Heart left ventricle (tissue), 16 donors: ENCODE measurements around the gene TBX10. TPM values are rescaled to one million over a fixed set of nuclear protein-coding genes. Genes with fewer than 3 reads are reported as not detected.
"Not testable (repeated sequence)": the region's sequence is repeated elsewhere in the genome, so short reads cannot be mapped to it uniquely, and the experiment has no call there.

Experiments
- ATAC-seq, 4 donors: fragments of 200-7000 bp; cut with Tn5 transposase; one replicate each; pipeline ENCODE4 v1.9.1; 2020 to 2022; ENCODE audit warnings: moderate library complexity in 4 of 4, mild to moderate bottlenecking in 3 of 4, moderate number of reproducible peaks in 1 of 4
- DNase-seq, 5 donors: peaks; one replicate each; pipeline ENCODE4 v3.0.0-alpha.2; 2020
- H3K27ac ChIP-seq, 12 donors: fragments of 200-600 bp; sonication (generic) in 4 of 12; one replicate each; pipeline versions ENCODE4 v1.5.0 to v1.8.0; 2016 to 2022; ENCODE audit warnings: mild to moderate bottlenecking in 2 of 12
- H3K27me3 ChIP-seq, 9 donors: fragments of 200-600 bp; sonication (generic) in 2 of 9; one replicate each; pipeline versions ENCODE4 v1.5.1 to v1.8.0; 2016 to 2022; ENCODE audit warnings: mild to moderate bottlenecking in 3 of 9
- H3K36me3 ChIP-seq, 9 donors: fragments of 200-600 bp; sonication (generic) in 2 of 9; one replicate each; pipeline versions ENCODE4 v1.5.0 to v1.8.0; 2018 to 2022; ENCODE audit warnings: mild to moderate bottlenecking in 2 of 9
- H3K4me1 ChIP-seq, 12 donors: fragments of 200-600 bp; sonication (generic) in 4 of 12; one replicate each; pipeline versions ENCODE4 v1.5.0 to v1.8.0; 2016 to 2022; ENCODE audit warnings: mild to moderate bottlenecking in 3 of 12
- H3K4me3 ChIP-seq, 12 donors: fragments of 200-600 bp; sonication (generic) in 4 of 12; one replicate each; pipeline versions ENCODE4 v1.5.0 to v1.8.0; 2017 to 2022; ENCODE audit warnings: mild to moderate bottlenecking in 9 of 12, moderate library complexity in 4 of 12
- H3K9me3 ChIP-seq, 12 donors: fragments of 200-600 bp; sonication (generic) in 4 of 12; one replicate each; pipeline versions ENCODE4 v1.5.0 to v1.8.0; 2016 to 2022; ENCODE audit warnings: mild to moderate bottlenecking in 1 of 12
- CTCF ChIP-seq, 12 donors: fragments of 200-600 bp; sonication (generic) in 4 of 12; IDR thresholded peaks; one replicate each; pipeline versions ENCODE4 v1.5.0 to v1.8.0; 2018 to 2022; ENCODE audit warnings: antibody characterized with exemption in 12 of 12, mild to moderate bottlenecking in 5 of 12
- POLR2A ChIP-seq, 2 donors: fragments of 450-650 bp; IDR thresholded peaks; one replicate each; pipeline ENCODE4 v1.6.1; 2017; ENCODE audit warnings: antibody characterized with exemption in 2 of 2, mild to moderate bottlenecking in 2 of 2, moderate library complexity in 2 of 2
- WGBS, 4 donors: extraction: QIAGEN DNeasy Blood & Tissue Kit in 2 of 4; methylation state at CpG; one replicate each; pipeline versions ENCODE4 v1.1.5 to v1.1.7; 2013 to 2018; 5-methylcytosine and 5-hydroxymethylcytosine counted together
- intact Hi-C, 10 donors: fragments of 100-400 bp; cut with DNase I; formaldehyde crosslinking; loops; one replicate each; pipeline versions ENCODE4 v1.11.1 to v1.14.2; 2022
- polyA plus RNA-seq, 2 donors: library from polyadenylated mRNA; stranded (reverse); fragments of 200-250 nt; gene quantifications; one replicate each; pipeline ENCODE4 v1.2.3, GENCODE V29; 2013
- total RNA-seq, 9 donors: library from RNA; depleted of rRNA in 2 of 9; stranded (reverse); fragments of >200 nt in 2 of 9; fragmentation: NEBNext Ultra II Directional in 3 of 9; extraction: Animal tissue kit (Norgen Biotek cat#: 25700) in 3 of 9; gene quantifications; one replicate each; pipeline versions ENCODE4 v1.1.0 to v1.2.4, GENCODE V29; 2016 to 2023
- donor health status: ischemic (EF 13 %, LVEDD 7.1; RV severe dilation, severe dysfunction).
- donor health status: healthy with polysubstance abuse.
- donor health status: DM: no; HTN: yes; CAD: no.
- donor health status: DM: no; HTN: no; CAD: no.
- donor health status: ischemic (EF 25% LVEDD 6.9; RV normal size, moderate dysfunction).
- donor health status: ischemic (EF 25% LVEDD 5.7; RV mildly dilated, moderate dysfunction).
- donor health status: healthy.
- donor health status: DM: yes; HTN: yes; CAD: no.
- donor health status: ischemic (EF 35%, LVEDD 5.7; RV mildly dilated, moderate dysfunction).
- donor health status: nonischemic (EF 11% LVEDD 7.7; RV severe dilation, severe dysfunction).
- donor health status: DM: yes; HTN: yes; CAD: no.
- donor health status: PGD.
- donor health status: ischemic (EF 29% LVEDD 5.4; RV normal size, mild dysfunction).
- donor health status: nonischemic (EF 23%, LVEDD 6.1; RV moderate dilation, normal function).

TBX10 gene
- total and polyA plus RNA-seq, 11 donors: 0.11 to 0.30 TPM; not detected in 9

- TF ChIP-seq POLR2A (IDR thresholded peaks at IDR 0.05) (no peak), CTCF (IDR thresholded peaks at IDR 0.05) (no peak)
- DNase-seq (no peak), ATAC-seq (no peak)
- Histone ChIP-seq H3K4me3 (no peak overlapping the region), H3K9me3 (no peaks in the 10 kb centered on the region), H3K36me3 (peaks cover 0 to 17% (median 15%) of the 10 kb centered on the region in 9 donors), H3K4me1 (peaks cover 3 to 23% (median 17%) of the 10 kb centered on the region in 12 donors), H3K27ac (no peak overlapping the region), H3K27me3 (no peaks in the 10 kb centered on the region)
- WGBS, 4 donors: 70 to 93% (median 86%) methylated on average over 2 of the region's 2 CpGs
- intact Hi-C loops: no loop called here
These were observed 34.7 kb downstream of the TBX10 start for GRCh38 chr11:67604815-67605214.

- H3K27ac ChIP-seq, ATAC-seq, H3K27me3 ChIP-seq, H3K4me3 ChIP-seq, DNase-seq, H3K9me3 ChIP-seq, intact Hi-C loops: not testable (repeated sequence)
- Histone ChIP-seq H3K4me1 (peaks cover 3 to 23% (median 17%) of the 10 kb centered on the region in 12 donors), H3K36me3 (peaks cover 0 to 10% (median 8%) of the 10 kb centered on the region in 9 donors)
- WGBS, 4 donors: 73 to 93% (median 79%) methylated on average over 2 to 3 of the region's 4 CpGs
These were observed 35.4 kb downstream of the TBX10 start for GRCh38 chr11:67604119-67604518.

GRCh38 chr11:67601098-67601497 lies 38.5 kb downstream of the TBX10 start:
- Histone ChIP-seq H3K27ac (no peak overlapping the region), H3K27me3 (no peaks in the 10 kb centered on the region), H3K4me3 (no peak overlapping the region), H3K36me3 (no peaks in the 10 kb centered on the region), H3K9me3 (peaks cover 0 to 6% (median 0%) of the 10 kb centered on the region in 12 donors), H3K4me1 (peaks cover 0 to 6% (median 2%) of the 10 kb centered on the region in 12 donors)
- no peak for ATAC-seq
- TF ChIP-seq CTCF (IDR thresholded peaks at IDR 0.05): no peak
- TF ChIP-seq POLR2A (IDR thresholded peaks at IDR 0.05): no peak
- intact Hi-C loops: no loop called here
- WGBS, 4 donors: 92 to 96% (median 96%) methylated on average over 7 of the region's 7 CpGs
- no peak for DNase-seq

GRCh38 chr11:67600324-67601029 lies 39.1 kb downstream of the TBX10 start:
- Histone ChIP-seq H3K27ac (no peak overlapping the region), H3K27me3 (no peaks in the 10 kb centered on the region), H3K4me3 (no peak overlapping the region), H3K36me3 (no peaks in the 10 kb centered on the region), H3K9me3 (peaks cover 0 to 6% (median 0%) of the 10 kb centered on the region in 12 donors), H3K4me1 (no peaks in the 10 kb centered on the region)
- no peak for TF ChIP-seq CTCF (IDR thresholded peaks at IDR 0.05)
- no peak for TF ChIP-seq POLR2A (IDR thresholded peaks at IDR 0.05)
- intact Hi-C loops: no loop called here
- 62 to 71% (median 64%) methylated on average over 7 of the region's 7 CpGs for WGBS, 4 donors
- no peak for ATAC-seq
- DNase-seq: no peak

- TF ChIP-seq CTCF (IDR thresholded peaks at IDR 0.05): no peak
- TF ChIP-seq POLR2A (IDR thresholded peaks at IDR 0.05): no peak
- H3K36me3 ChIP-seq: no peaks in the 10 kb centered on the region
- H3K4me3 ChIP-seq: no peak overlapping the region
- WGBS, 4 donors: 71 to 88% (median 75%) methylated on average over 1 of the region's 1 CpG
- no peak overlapping the region for H3K27ac ChIP-seq
- DNase-seq (no peak), ATAC-seq (no peak)
- peaks cover 0 to 6% (median 0%) of the 10 kb centered on the region in 12 donors for H3K9me3 ChIP-seq
- H3K27me3 ChIP-seq: no peaks in the 10 kb centered on the region
- intact Hi-C loops: no loop called here
- H3K4me1 ChIP-seq: no peaks in the 10 kb centered on the region
These were observed 40.4 kb downstream of the TBX10 start for GRCh38 chr11:67599149-67599548.

GRCh38 chr11:67597963-67598362 lies 41.6 kb downstream of the TBX10 start:
- 87 to 97% (median 93%) methylated on average over 24 to 26 of the region's 26 CpGs for whole genome bisulfite sequencing, 4 donors
- ATAC-seq: not testable (repeated sequence)

GRCh38 chr11:67597458-67597857 lies 42.1 kb downstream of the TBX10 start:
- H3K9me3 ChIP-seq, H3K27me3 ChIP-seq, ATAC-seq, H3K27ac ChIP-seq, H3K4me1 ChIP-seq, H3K36me3 ChIP-seq, intact Hi-C loops, DNase-seq, H3K4me3 ChIP-seq: not testable (repeated sequence)
- 76 to 97% methylated on average over 3 of the region's 3 CpGs; no CpG with 5 or more reads in 2 of the 4 donors for WGBS, 4 donors

More at GRCh38 chr11:67597963-67598362, 41.6 kb downstream of the TBX10 start:
- DNase-seq, H3K36me3 ChIP-seq, H3K4me3 ChIP-seq, H3K27me3 ChIP-seq, H3K4me1 ChIP-seq, intact Hi-C loops, H3K27ac ChIP-seq, H3K9me3 ChIP-seq: not testable (repeated sequence)
